Keratinocyte (primary cell): ENCODE measurements around the gene PACSIN2. TPM values are rescaled to one million over a fixed set of nuclear protein-coding genes. Genes with fewer than 3 reads are reported as not detected.
A peak's percentile ranks its signal among the peaks of the same experiment; 100 is the strongest.

Experiments used
- DNase-seq: peaks from one replicate; pipeline ENCODE4 v3.0.0-alpha.2; 2011; ENCODE audit warnings: low read depth, missing footprints, low spot score
- FAIRE-seq: peaks from 2 replicates; lab custom pipeline; 2011; peaks lifted over from hg19 to GRCh38; lab: Jason Lieb, UNC
- H2AFZ ChIP-seq: 2 replicates; pipeline ENCODE4 v1.6.0; 2012; ENCODE audit warnings: low read length, control low read depth, inconsistent platforms; ENCODE audit not compliant: control insufficient read depth
- H3K27ac ChIP-seq: 2 replicates; pipeline ENCODE4 v1.5.1; 2011; ENCODE audit warnings: low read length; ENCODE audit not compliant: control insufficient read depth, insufficient read depth
- H3K27me3 ChIP-seq: 3 replicates; pipeline ENCODE4 v1.6.0; 2011; ENCODE audit warnings: low read length; ENCODE audit not compliant: control insufficient read depth, insufficient read depth; ENCODE audit errors: extremely low read depth
- H3K36me3 ChIP-seq, 2 experiments: 2 replicates in 1 of 2; 3 replicates in 1 of 2; pipeline ENCODE4 v1.5.1; 2011; ENCODE audit warnings: low read length in 2 of 2, mild to moderate bottlenecking in 1 of 2; ENCODE audit not compliant: control insufficient read depth in 2 of 2, insufficient read depth in 2 of 2; ENCODE audit errors: extremely low read depth in 1 of 2
- H3K4me1 ChIP-seq: 3 replicates; pipeline ENCODE4 v1.5.1; 2011; ENCODE audit warnings: low read length; ENCODE audit not compliant: control insufficient read depth, insufficient read depth; ENCODE audit errors: extremely low read depth
- H3K4me2 ChIP-seq: 3 replicates; pipeline ENCODE4 v1.6.0; 2011; ENCODE audit warnings: low read depth, low read length; ENCODE audit not compliant: control insufficient read depth, insufficient read depth; ENCODE audit errors: extremely low read depth
- H3K4me3 ChIP-seq, 3 experiments: fragments of 200-600 bp in 1 of 3; sonication (generic) in 1 of 3; 2 replicates in 2 of 3; 3 replicates in 1 of 3; pipeline ENCODE4 v1.5.1; 2011 to 2016; ENCODE audit warnings: low read length in 3 of 3, mild to moderate bottlenecking in 3 of 3, control low read depth in 2 of 3, inconsistent platforms in 1 of 3, low read depth in 1 of 3, mixed read lengths in 1 of 3, mixed run types in 1 of 3, moderate library complexity in 1 of 3; ENCODE audit not compliant: control insufficient read depth in 2 of 3, insufficient read depth in 2 of 3; ENCODE audit errors: extremely low read depth in 1 of 3
- H3K79me2 ChIP-seq: 2 replicates; pipeline ENCODE4 v1.6.0; 2012; ENCODE audit warnings: low read length; ENCODE audit not compliant: control insufficient read depth, insufficient read depth
- H3K9ac ChIP-seq: 3 replicates; pipeline ENCODE4 v1.6.0; 2011; ENCODE audit warnings: low read length; ENCODE audit not compliant: control insufficient read depth, insufficient read depth; ENCODE audit errors: extremely low read depth
- H3K9me1 ChIP-seq: 3 replicates; pipeline ENCODE4 v1.6.0; 2011; ENCODE audit warnings: low read length; ENCODE audit not compliant: control insufficient read depth, insufficient read depth; ENCODE audit errors: extremely low read depth
- H3K9me3 ChIP-seq: 2 replicates; pipeline ENCODE4 v1.5.1; 2012; ENCODE audit warnings: low read depth, low read length; ENCODE audit not compliant: control insufficient read depth
- H4K20me1 ChIP-seq: 3 replicates; pipeline ENCODE4 v1.6.0; 2011; ENCODE audit warnings: low read length; ENCODE audit not compliant: control insufficient read depth, insufficient read depth; ENCODE audit errors: extremely low read depth
- CTCF ChIP-seq, 3 experiments: IDR thresholded peaks in 1 of 3; conservative IDR thresholded peaks in 1 of 3; optimal IDR thresholded peaks in 1 of 3; 2 replicates in 2 of 3; 3 replicates in 1 of 3; pipeline versions ENCODE3 to v1.5.1; 2011; ENCODE audit warnings: low read length in 3 of 3, mild to moderate bottlenecking in 3 of 3, moderate library complexity in 2 of 3, control low read depth in 1 of 3, inconsistent platforms in 1 of 3; ENCODE audit not compliant: insufficient read depth in 2 of 3; ENCODE audit errors: extremely low read depth in 1 of 3
- EZH2 ChIP-seq: IDR thresholded peaks from one replicate; pipeline ENCODE4 v1.6.1; 2012; ENCODE audit warnings: inconsistent platforms, mild to moderate bottlenecking, low read length, moderate library complexity
- dilution Hi-C: fragments of 300-500 bp; cut with MboI; formaldehyde crosslinking; loops from one replicate; pipeline ENCODE4 v1.7.0; 2020; ENCODE audit warnings: low sequenced_read_pairs; ENCODE audit not compliant: extremely low pct_ligation_motif_present
- polyA plus RNA-seq, 5 experiments: library from polyadenylated mRNA; depleted of rRNA in 3 of 5; stranded (reverse) in 3 of 5; stranded (forward) in 1 of 5; unstranded in 1 of 5; fragments of >200 nt; gene quantifications; 1 replicate in 1 of 5; 2 replicates in 3 of 5; 3 replicates in 1 of 5; pipeline versions ENCODE4 v1.2.1 to v1.2.3, GENCODE V29; 2011 to 2012; ENCODE audit warnings: missing spikeins in 2 of 5, low read depth in 1 of 5, low replicate concordance in 1 of 5

PACSIN2 gene
- polyA plus RNA-seq, 1 donor (not counting 4 experiments of a cell fraction or from before 2014, with no cell fraction given): 55.5 TPM

GRCh38 chr22:42934338-42934737 is 80.6 kb downstream of the PACSIN2 start:
- Histone ChIP-seq H3K4me2 (peak overlapping the region; percentile 83), H3K27ac (peak overlapping the region; percentile 92), H4K20me1 (peaks cover 10% of the 10 kb centered on the region), H3K79me2 (peaks cover 72% of the 10 kb centered on the region), H3K9me1 (peaks cover 15% of the 10 kb centered on the region), H3K27me3 (no peaks in the 10 kb centered on the region), H2AFZ (no peak overlapping the region), H3K36me3 (peaks cover 0 to 6% of the 10 kb centered on the region in 2 experiments), H3K4me3 (no peak overlapping the region), H3K9me3 (no peaks in the 10 kb centered on the region), H3K9ac (peak overlapping the region; percentile 62), H3K4me1 (peaks cover 62% of the 10 kb centered on the region)
- FAIRE-seq (no peak), DNase-seq (no peak)
- TF ChIP-seq CTCF (optimal IDR thresholded peaks at IDR 0.05 in 1 of 3, IDR thresholded peaks at IDR 0.05 in 1 of 3, conservative IDR thresholded peaks at IDR 0.05 in 1 of 3; ENCODE audit: extremely low read depth in 1 of 3, insufficient read depth in 2 of 3, low read length in 3 of 3) (no peak), EZH2 (no peak)
- dilution Hi-C loops: no loop called here

GRCh38 chr22:42933485-42934091 is 81.4 kb downstream of the PACSIN2 start:
- Histone ChIP-seq H4K20me1 (peaks cover 10% of the 10 kb centered on the region), H3K27ac (peak overlapping the region; percentile 92), H3K9me1 (peaks cover 13% of the 10 kb centered on the region), H3K79me2 (peaks cover 75% of the 10 kb centered on the region), H3K4me3 (peak overlapping the region in 2 of 3 experiments; percentile 20 to 43), H3K36me3 (peaks cover 0 to 6% of the 10 kb centered on the region in 2 experiments), H3K9ac (peak overlapping the region; percentile 71), H3K27me3 (no peaks in the 10 kb centered on the region), H3K4me1 (peaks cover 55% of the 10 kb centered on the region), H2AFZ (no peak overlapping the region), H3K4me2 (peak overlapping the region; percentile 83), H3K9me3 (no peaks in the 10 kb centered on the region)
- dilution Hi-C loops: no loop called here
- peak; percentile 69 for FAIRE-seq
- TF ChIP-seq EZH2 (no peak), CTCF (optimal IDR thresholded peaks at IDR 0.05 in 1 of 3, IDR thresholded peaks at IDR 0.05 in 1 of 3, conservative IDR thresholded peaks at IDR 0.05 in 1 of 3; ENCODE audit: extremely low read depth in 1 of 3, insufficient read depth in 2 of 3, low read length in 3 of 3) (no peak)
- no peak for DNase-seq
